ENCODE data around the gene TTN. TPM values are rescaled to one million over a fixed set of nuclear protein-coding genes. Genes with fewer than 3 reads are reported as not detected.
A peak's percentile ranks its signal among the peaks of the same experiment; 100 is the strongest.

Gene TTN
- total RNA-seq, 1 donor from 2014 or later: 3.8 TPM

DNA sequence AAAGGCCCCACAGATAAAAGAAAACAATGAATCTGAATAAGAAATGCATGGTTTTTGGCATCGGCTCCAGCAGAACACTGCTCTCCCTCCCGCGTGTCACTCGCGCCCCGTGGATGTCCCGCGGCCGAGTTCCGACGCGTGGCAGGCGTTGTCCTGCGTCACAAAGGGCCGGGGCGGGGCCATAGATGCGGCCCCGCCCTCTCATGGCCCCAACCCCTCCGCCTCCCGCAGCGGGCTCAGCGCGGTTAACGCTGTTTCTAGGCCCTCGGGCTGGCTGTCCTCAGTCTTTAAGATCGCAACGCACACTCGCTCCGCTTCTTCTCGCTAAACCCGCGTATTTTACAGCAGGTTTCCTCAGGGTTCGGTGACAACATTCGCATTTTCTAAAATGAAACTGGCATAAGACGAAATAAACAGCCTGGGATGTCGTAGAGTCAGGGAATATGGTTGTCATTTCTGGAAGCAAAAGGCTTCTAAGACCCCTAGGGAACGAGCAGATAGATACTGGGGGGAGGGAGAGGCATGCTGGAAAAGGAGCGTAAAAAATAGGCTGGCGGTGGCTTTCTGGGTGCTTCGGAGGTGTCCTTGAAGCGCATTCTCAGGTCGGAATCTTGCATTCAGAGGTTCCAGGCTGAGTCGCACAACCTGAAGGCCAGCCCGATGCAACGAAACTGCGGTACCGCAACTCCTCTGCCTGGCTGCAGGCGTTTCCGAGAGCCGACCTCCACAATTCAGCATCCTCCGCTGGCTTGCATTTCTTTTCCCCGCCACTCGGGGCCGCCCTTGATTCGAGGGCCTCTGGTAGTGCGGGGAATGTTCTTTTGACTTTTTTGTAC, 328.6 kb downstream of the TTN start, which contains the start of gene FKBP7:
Gene FKBP7 (minus strand): TSS at position 162 of the 836 bp plus-strand sequence. CDS start 101 bp downstream, at position 61.
- Mint-ChIP-seq H3K36me3 (ENCODE audit: low read depth, unreplicated experiment) (no peaks in the 10 kb centered on the region), H3K27me3 (ENCODE audit: unreplicated experiment) (peaks cover 5% of the 10 kb centered on the region), H3K27ac (ENCODE audit: unreplicated experiment) (peak within 1 kb of the TSS; percentile 87), H3K4me1 (ENCODE audit: unreplicated experiment) (peaks cover 14% of the 10 kb centered on the region), H3K4me3 (ENCODE audit: unreplicated experiment) (peak within 1 kb of the TSS; percentile 94), H3K9me3 (ENCODE audit: unreplicated experiment) (no peaks in the 10 kb centered on the region)
- peak; percentile 85 for DNase-seq (ENCODE audit: low spot score)
- TF ChIP-seq CTCF (IDR thresholded peaks at IDR 0.05; ENCODE audit: unreplicated experiment): no peak

DNA sequence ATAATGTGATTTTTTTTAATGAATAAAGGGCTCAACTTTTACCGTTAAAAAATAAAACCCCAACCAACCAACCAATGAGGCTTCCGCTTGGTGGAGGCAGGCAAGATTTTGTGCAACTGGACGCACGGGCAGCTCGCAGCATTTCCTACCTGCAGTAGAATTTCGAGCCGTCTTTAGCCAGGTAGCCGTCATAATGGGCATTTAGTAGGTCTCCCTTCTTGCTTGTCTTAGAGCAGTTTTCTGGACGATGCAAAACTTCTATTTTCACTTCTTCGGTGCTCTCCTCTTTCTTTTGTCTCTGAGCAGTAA, 329.1 kb downstream of the TTN start:
- Mint-ChIP-seq H3K27me3 (ENCODE audit: unreplicated experiment) (peaks cover 5% of the 10 kb centered on the region), H3K27ac (ENCODE audit: unreplicated experiment) (peak overlapping the region; percentile 87), H3K4me1 (ENCODE audit: unreplicated experiment) (peaks cover 14% of the 10 kb centered on the region), H3K4me3 (ENCODE audit: unreplicated experiment) (peak overlapping the region; percentile 94), H3K36me3 (ENCODE audit: low read depth, unreplicated experiment) (no peaks in the 10 kb centered on the region), H3K9me3 (ENCODE audit: unreplicated experiment) (no peaks in the 10 kb centered on the region)
- no peak for TF ChIP-seq CTCF (IDR thresholded peaks at IDR 0.05; ENCODE audit: unreplicated experiment)
- DNase-seq (ENCODE audit: low spot score): peak; percentile 5

DNA sequence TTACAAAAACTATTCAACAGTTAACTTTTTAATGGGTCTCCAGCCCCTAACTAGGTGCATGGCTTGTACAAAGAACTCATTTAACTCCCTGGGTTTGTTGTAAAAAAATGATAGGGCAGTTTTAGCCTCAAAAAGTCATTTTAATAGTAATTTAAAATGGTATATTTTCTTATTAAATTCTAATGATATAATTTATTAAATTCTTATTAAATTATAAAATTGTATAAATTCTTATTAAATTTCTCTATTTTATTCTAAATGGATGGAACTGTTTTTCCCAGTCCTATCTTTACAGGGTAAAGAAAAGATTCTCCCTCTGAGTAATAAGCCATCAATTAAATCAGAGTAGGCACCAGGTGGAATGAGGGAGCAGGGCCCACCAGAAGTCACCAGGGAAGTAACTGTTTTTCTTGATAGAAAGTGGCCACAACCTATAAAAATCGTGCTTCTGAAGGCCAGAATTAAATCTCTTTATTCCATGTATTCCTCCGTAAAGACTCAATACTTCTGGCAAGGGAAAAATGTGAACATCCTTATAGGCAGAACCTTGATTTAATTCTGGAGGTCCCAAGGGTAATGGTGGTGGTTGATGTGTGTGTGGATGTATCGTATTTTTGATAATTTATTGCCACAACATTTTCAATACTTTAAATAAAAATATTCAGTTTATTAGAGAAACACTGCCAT, 329.6 kb downstream of the TTN start:
- H3K27ac Mint-ChIP-seq (ENCODE audit: unreplicated experiment): peak overlapping the region; percentile 13
- no peaks in the 10 kb centered on the region for H3K36me3 Mint-ChIP-seq (ENCODE audit: low read depth, unreplicated experiment)
- H3K9me3 Mint-ChIP-seq (ENCODE audit: unreplicated experiment): no peaks in the 10 kb centered on the region
- no peak for TF ChIP-seq CTCF (IDR thresholded peaks at IDR 0.05; ENCODE audit: unreplicated experiment)
- peaks cover 13% of the 10 kb centered on the region for H3K4me1 Mint-ChIP-seq (ENCODE audit: unreplicated experiment)
- DNase-seq (ENCODE audit: low spot score): no peak
- H3K27me3 Mint-ChIP-seq (ENCODE audit: unreplicated experiment): peaks cover 5% of the 10 kb centered on the region
- H3K4me3 Mint-ChIP-seq (ENCODE audit: unreplicated experiment): no peak overlapping the region

- Mint-ChIP-seq H3K36me3 (ENCODE audit: low read depth, unreplicated experiment) (no peaks in the 10 kb centered on the region), H3K4me3 (ENCODE audit: unreplicated experiment) (no peak overlapping the region), H3K9me3 (ENCODE audit: unreplicated experiment) (no peaks in the 10 kb centered on the region), H3K27me3 (ENCODE audit: unreplicated experiment) (peaks cover 3% of the 10 kb centered on the region), H3K4me1 (ENCODE audit: unreplicated experiment) (peaks cover 8% of the 10 kb centered on the region), H3K27ac (ENCODE audit: unreplicated experiment) (no peak overlapping the region)
- DNase-seq (ENCODE audit: low spot score): no peak
- no peak for TF ChIP-seq CTCF (IDR thresholded peaks at IDR 0.05; ENCODE audit: unreplicated experiment)
Measured at GRCh38 chr2:178476477-178476876, 330.7 kb downstream of the TTN start.

Other genes starting within 250 kb of the TTN start
- 0.67 TPM for gene CCDC141, start 242.7 kb upstream of the TTN start, total RNA-seq (ENCODE audit: unreplicated experiment)